HUES6 (cell line): ENCODE measurements around the gene CNOT6.
"Not testable (repeated sequence)": the region's sequence is repeated elsewhere in the genome, so short reads cannot be mapped to it uniquely, and the experiment has no call there.

Experiments used
- H3K27ac ChIP-seq: 2 replicates; pipeline ENCODE4 v1.7.0; 2013; ENCODE audit warnings: low read depth, mild to moderate bottlenecking, low read length, inconsistent platforms
- H3K27me3 ChIP-seq: 2 replicates; pipeline ENCODE4 v1.6.1; 2013; ENCODE audit warnings: low read length; ENCODE audit not compliant: control insufficient read depth, insufficient read depth
- H3K36me3 ChIP-seq: 2 replicates; pipeline ENCODE4 v1.6.1; 2013; ENCODE audit warnings: low read length; ENCODE audit not compliant: control insufficient read depth, insufficient read depth
- H3K4me1 ChIP-seq: 2 replicates; pipeline ENCODE4 v1.6.1; 2013; ENCODE audit warnings: low read length; ENCODE audit not compliant: control insufficient read depth, insufficient read depth
- H3K4me3 ChIP-seq: 2 replicates; pipeline ENCODE4 v1.5.1; 2013; ENCODE audit warnings: low read depth, low read length
- H3K9ac ChIP-seq: one replicate; pipeline ENCODE4 v1.6.1; 2013; ENCODE audit warnings: mild to moderate bottlenecking, low read length
- H3K9me3 ChIP-seq: 2 replicates; pipeline ENCODE4 v1.6.1; 2013; ENCODE audit warnings: low read depth, low read length; ENCODE audit not compliant: control insufficient read depth, insufficient read depth

Gene CNOT6

GRCh38 chr5:180471866-180472265, 22.3 kb upstream of the CNOT6 start:
- H3K27me3 ChIP-seq = no peaks in the 10 kb centered on the region
- H3K27ac ChIP-seq = no peak overlapping the region
- H3K9me3 ChIP-seq = no peaks in the 10 kb centered on the region
- no peak overlapping the region for H3K4me3 ChIP-seq
- H3K36me3 ChIP-seq = no peaks in the 10 kb centered on the region
- no peaks in the 10 kb centered on the region; the same call in 1 of the 2 replicates for H3K4me1 ChIP-seq
- H3K9ac ChIP-seq = no peak overlapping the region

- no peaks in the 10 kb centered on the region for H3K27me3 ChIP-seq
- H3K27ac ChIP-seq = no peak overlapping the region
- no peaks in the 10 kb centered on the region for H3K36me3 ChIP-seq
- H3K9me3 ChIP-seq = no peaks in the 10 kb centered on the region
- H3K4me1 ChIP-seq = no peaks in the 10 kb centered on the region; the same call in 1 of the 2 replicates
- no peak overlapping the region for H3K9ac ChIP-seq
- H3K4me3 ChIP-seq = no peak overlapping the region
Measured at GRCh38 chr5:180472269-180472668, 21.9 kb upstream of the CNOT6 start.

GRCh38 chr5:180473386-180473785, 20.8 kb upstream of the CNOT6 start:
- H3K9me3 ChIP-seq, H3K4me3 ChIP-seq, H3K36me3 ChIP-seq, H3K4me1 ChIP-seq, H3K9ac ChIP-seq, H3K27me3 ChIP-seq, H3K27ac ChIP-seq: not testable (repeated sequence)

- H3K4me1 ChIP-seq = no peaks in the 10 kb centered on the region
- H3K36me3 ChIP-seq = no peaks in the 10 kb centered on the region
- no peak overlapping the region for H3K4me3 ChIP-seq
- no peaks in the 10 kb centered on the region for H3K27me3 ChIP-seq
- H3K27ac ChIP-seq = no peak overlapping the region
- H3K9ac ChIP-seq = no peak overlapping the region
- H3K9me3 ChIP-seq = no peaks in the 10 kb centered on the region
Measured at GRCh38 chr5:180474569-180474968, 19.6 kb upstream of the CNOT6 start.

- not testable (repeated sequence) for H3K27me3 ChIP-seq, H3K4me1 ChIP-seq, H3K27ac ChIP-seq, H3K9ac ChIP-seq, H3K4me3 ChIP-seq, H3K9me3 ChIP-seq, H3K36me3 ChIP-seq
Measured at GRCh38 chr5:180475969-180476524, 18.1 kb upstream of the CNOT6 start.

GRCh38 chr5:180484813-180485212, 9.4 kb upstream of the CNOT6 start:
- peaks cover 5% of the 10 kb centered on the region for H3K9me3 ChIP-seq
- H3K27me3 ChIP-seq = no peaks in the 10 kb centered on the region
- H3K4me3 ChIP-seq = no peak overlapping the region
- H3K4me1 ChIP-seq = no peaks in the 10 kb centered on the region
- H3K27ac ChIP-seq = no peak overlapping the region
- H3K36me3 ChIP-seq = no peaks in the 10 kb centered on the region
- no peak overlapping the region for H3K9ac ChIP-seq

GRCh38 chr5:180486636-180487149, 7.5 kb upstream of the CNOT6 start:
- Histone ChIP-seq H3K9ac (no peak overlapping the region), H3K36me3 (no peaks in the 10 kb centered on the region), H3K4me3 (no peak overlapping the region), H3K9me3 (peaks cover 5% of the 10 kb centered on the region), H3K27me3 (no peaks in the 10 kb centered on the region), H3K27ac (no peak overlapping the region), H3K4me1 (peaks cover 8% of the 10 kb centered on the region; the same call in 1 of the 2 replicates)

- Histone ChIP-seq H3K36me3 (no peaks in the 10 kb centered on the region), H3K9ac (no peak overlapping the region), H3K4me3 (no peak overlapping the region), H3K4me1 (peaks cover 9% of the 10 kb centered on the region; the same call in 1 of the 2 replicates), H3K27me3 (no peaks in the 10 kb centered on the region), H3K27ac (no peak overlapping the region), H3K9me3 (peaks cover 5% of the 10 kb centered on the region)
Measured at GRCh38 chr5:180487556-180487955, 6.6 kb upstream of the CNOT6 start.

GRCh38 chr5:180491496-180491895, 2.7 kb upstream of the CNOT6 start:
- Histone ChIP-seq H3K9me3 (peaks cover 5% of the 10 kb centered on the region), H3K9ac (no peak overlapping the region), H3K27me3 (no peaks in the 10 kb centered on the region), H3K36me3 (peaks cover 4% of the 10 kb centered on the region), H3K4me3 (no peak overlapping the region), H3K27ac (no peak overlapping the region), H3K4me1 (peaks cover 20% of the 10 kb centered on the region; the same call in 1 of the 2 replicates)

GRCh38 chr5:180492226-180492903, 1.8 kb upstream of the CNOT6 start:
- H3K36me3 ChIP-seq = peaks cover 12% of the 10 kb centered on the region
- H3K4me1 ChIP-seq = peaks cover 20% of the 10 kb centered on the region; the same call in 1 of the 2 replicates
- no peak overlapping the region for H3K4me3 ChIP-seq
- no peak overlapping the region for H3K27ac ChIP-seq
- H3K9ac ChIP-seq = no peak overlapping the region
- no peaks in the 10 kb centered on the region; the same call in none of the 2 replicates for H3K9me3 ChIP-seq
- no peaks in the 10 kb centered on the region for H3K27me3 ChIP-seq

GRCh38 chr5:180494510-180495181, 467 bp downstream of the CNOT6 start:
- peaks cover 20% of the 10 kb centered on the region; the same call in 1 of the 2 replicates for H3K4me1 ChIP-seq
- H3K27ac ChIP-seq = peak overlapping the region; percentile 91; the same call in 1 of the 2 replicates
- H3K9ac ChIP-seq = peak overlapping the region; percentile 97
- no peaks in the 10 kb centered on the region for H3K27me3 ChIP-seq
- peaks cover 32% of the 10 kb centered on the region for H3K36me3 ChIP-seq
- H3K4me3 ChIP-seq = peak overlapping the region; percentile 87
- no peaks in the 10 kb centered on the region; the same call in 1 of the 2 replicates for H3K9me3 ChIP-seq
